Dermis microvascular lymphatic vessel endothelial cell (primary cell): ENCODE results near the gene SELENON. TPM values are rescaled to one million over a fixed set of nuclear protein-coding genes. Genes with fewer than 3 reads are reported as not detected.

Source experiments
- DNase-seq, 2 donors: peaks; one replicate each; pipeline versions ENCODE4 v3.0.0 to v3.0.0-alpha.2; 2010; ENCODE audit warnings: low read depth in 2 of 2
- total RNA-seq: library from RNA; depleted of rRNA; stranded (reverse); fragments of >200 nt; gene quantifications from 2 replicates; pipeline ENCODE4 v1.2.1, GENCODE V29; 2014

SELENON gene
- total RNA-seq, 1 donor from 2014 or later, result 23.0 TPM

- no peak for DNase-seq
Measured at GRCh38 chr1:25862785-25863485, 62.9 kb downstream of the SELENON start.

DNA sequence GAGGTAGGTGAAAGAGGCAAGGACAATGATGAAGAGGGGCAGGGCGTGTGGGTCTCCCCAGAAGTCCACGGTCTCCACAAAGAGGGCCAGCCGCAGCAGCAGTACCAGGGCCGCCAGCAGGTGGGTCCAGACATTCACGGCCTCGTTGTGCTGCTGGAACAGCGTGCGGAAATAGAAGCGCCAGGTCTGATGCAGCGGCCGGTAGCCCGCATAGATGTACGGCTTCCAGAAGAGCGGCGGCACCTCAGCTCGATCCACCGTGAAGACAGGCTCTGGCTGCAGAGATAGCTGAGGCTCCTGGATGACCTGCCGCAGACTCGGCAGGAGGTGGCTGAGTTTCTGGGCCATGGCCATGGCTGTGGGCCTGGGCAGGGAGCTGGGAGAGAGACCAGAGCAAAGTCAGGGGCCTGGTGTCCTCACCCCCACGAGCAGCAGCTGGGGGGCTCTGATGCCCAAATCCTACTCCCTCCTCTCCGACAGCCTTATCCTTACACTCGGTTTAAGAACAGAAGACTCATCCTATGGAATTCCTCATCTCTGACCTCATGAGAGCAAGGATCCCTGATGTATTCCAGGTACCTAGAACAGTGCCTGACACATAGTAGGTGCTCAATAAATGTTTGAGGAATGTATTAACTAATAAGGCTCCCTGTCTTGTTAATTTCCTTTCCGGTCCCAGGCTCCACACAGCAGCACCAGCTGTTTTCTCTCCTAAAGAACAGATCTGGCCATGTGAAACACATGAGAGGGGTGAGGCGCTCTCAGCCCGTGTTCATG lies 63.7 kb downstream of the SELENON start:
- no peak for DNase-seq

- DNase-seq, result no peak
Measured at GRCh38 chr1:25864434-25864833, 64.4 kb downstream of the SELENON start.

GRCh38 chr1:25866288-25866687 lies 66.3 kb downstream of the SELENON start:
- DNase-seq, result no peak

DNA sequence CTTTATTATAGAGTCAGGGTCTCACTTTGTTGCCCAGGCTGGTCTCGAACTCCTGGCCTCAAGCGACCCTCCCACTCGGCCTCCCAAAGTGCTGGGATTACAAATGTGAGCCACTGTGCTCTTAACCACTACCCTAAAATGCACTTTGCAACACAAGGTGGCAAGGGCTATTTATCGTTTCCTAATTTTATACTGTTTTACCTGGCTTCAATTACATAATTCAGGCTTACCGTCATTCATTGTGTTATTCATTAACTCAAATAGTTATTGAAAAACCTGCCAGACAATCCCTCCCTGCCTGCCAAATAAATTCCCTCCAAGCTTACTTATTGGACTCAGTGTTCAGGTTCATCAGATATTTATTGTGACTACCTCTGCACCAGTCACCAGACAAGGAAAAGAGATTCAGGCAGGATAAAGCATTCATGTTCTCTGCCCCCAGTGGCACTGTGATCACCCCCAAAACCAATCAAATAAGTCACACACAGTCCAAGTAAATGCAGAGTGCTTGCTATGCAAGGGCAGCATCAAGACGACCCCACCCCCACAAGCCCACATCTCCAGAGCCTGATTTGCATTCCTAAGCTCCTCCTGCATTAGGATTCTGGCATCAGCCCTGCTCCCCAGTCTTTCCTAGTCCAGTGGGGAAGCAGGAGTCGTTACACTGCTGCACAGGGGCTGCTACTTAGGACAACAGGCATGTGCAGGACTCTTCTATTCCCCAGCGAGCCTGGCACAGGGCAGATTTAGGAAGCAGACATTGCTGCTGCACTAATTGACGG lies 67.4 kb downstream of the SELENON start:
- DNase-seq, result no peak

Other genes starting within 250 kb of the SELENON start
- gene MAN1C1, start 183.4 kb upstream of the SELENON start, total RNA-seq, result 0.26 and 0.89 TPM in 2 replicates
- gene MTFR1L, start 19.8 kb downstream of the SELENON start, total RNA-seq, result 24.0 and 34.9 TPM in 2 replicates
- 1.4 and 3.2 TPM in 2 replicates for gene AUNIP, start 59.3 kb downstream of the SELENON start, total RNA-seq
- 8.5 and 16.9 TPM in 2 replicates for gene PAQR7, start 75.5 kb downstream of the SELENON start, total RNA-seq
- gene STMN1, start 106.2 kb downstream of the SELENON start, total RNA-seq, result 131 and 144 TPM in 2 replicates
- gene PAFAH2, start 197.9 kb downstream of the SELENON start, total RNA-seq, result 12.1 and 17.3 TPM in 2 replicates
- not detected in 2 replicates for gene EXTL1, start 221.6 kb downstream of the SELENON start, total RNA-seq
- gene SLC30A2, start 245.9 kb downstream of the SELENON start, total RNA-seq, result 0.13 TPM in 1 of 2 replicates, not detected in the other